Peyer's patch (tissue), 4 donors: ENCODE measurements around the gene POMT2. TPM values are rescaled to one million over a fixed set of nuclear protein-coding genes. Genes with fewer than 3 reads are reported as not detected.

Experiments used
- DNase-seq, 3 donors: peaks; one replicate each; pipeline ENCODE4 v3.0.0-alpha.2; 2017 to 2019
- H3K27ac ChIP-seq, 4 donors: fragments of 200-600 bp; sonication (generic); one replicate each; pipeline ENCODE4 v1.5.1; 2016 to 2019
- H3K27me3 ChIP-seq, 2 donors: fragments of 200-600 bp; sonication (generic); one replicate each; pipeline ENCODE4 v1.5.1; 2019
- H3K36me3 ChIP-seq, 3 donors: fragments of 200-600 bp; sonication (generic); one replicate each; pipeline ENCODE4 v1.5.1; 2016 to 2019
- H3K4me1 ChIP-seq, 4 donors: fragments of 200-600 bp; sonication (generic); one replicate each; pipeline ENCODE4 v1.5.1; 2016 to 2019
- H3K4me3 ChIP-seq, 4 donors: fragments of 200-600 bp; sonication (generic); 1 replicate in 3 of 4; 2 replicates in 1 of 4; pipeline ENCODE4 v1.5.1; 2016 to 2019; ENCODE audit warnings: mild to moderate bottlenecking in 1 of 4
- H3K9me3 ChIP-seq, 4 donors: fragments of 200-600 bp; sonication (generic); one replicate each; pipeline ENCODE4 v1.5.1; 2016 to 2019; ENCODE audit warnings: mild to moderate bottlenecking in 1 of 4
- CTCF ChIP-seq, 6 experiments: fragments of 450-650 bp in 4 of 6; fragments of 200-600 bp in 2 of 6; sonication (generic) in 1 of 6; IDR thresholded peaks; one replicate each; pipeline ENCODE4 v1.5.1; 2017 to 2019; ENCODE audit warnings: antibody characterized with exemption in 6 of 6, mild to moderate bottlenecking in 3 of 6, moderate library complexity in 1 of 6
- POLR2A ChIP-seq, 2 donors: fragments of 450-650 bp; IDR thresholded peaks; one replicate each; pipeline ENCODE4 v1.5.1; 2017; ENCODE audit warnings: antibody characterized with exemption in 2 of 2, mild to moderate bottlenecking in 2 of 2, moderate library complexity in 2 of 2
- total RNA-seq, 4 donors: library from RNA; depleted of rRNA; stranded (reverse); fragments of >200 nt; gene quantifications; one replicate each; pipeline ENCODE4 v1.1.0, GENCODE V29; 2016

Gene POMT2
- total RNA-seq, 4 donors from 2014 or later: 19.0 to 43.0 (median 31.6) TPM

GRCh38 chr14:77276295-77276935 is 44.3 kb downstream of the POMT2 start:
- no peaks in the 10 kb centered on the region for H3K4me1 ChIP-seq
- TF ChIP-seq CTCF (IDR thresholded peaks at IDR 0.05) (no peak), POLR2A (IDR thresholded peaks at IDR 0.05) (no peak)
- no peak overlapping the region for H3K27ac ChIP-seq
- DNase-seq: no peak
- H3K36me3 ChIP-seq: peaks cover 0 to 25% (median 0%) of the 10 kb centered on the region in 3 donors
- H3K27me3 ChIP-seq: peaks cover 0 to 1% of the 10 kb centered on the region in 2 donors
- no peaks in the 10 kb centered on the region for H3K9me3 ChIP-seq
- H3K4me3 ChIP-seq: no peak overlapping the region

GRCh38 chr14:77275601-77276017 is 45.1 kb downstream of the POMT2 start:
- peaks cover 0 to 9% of the 10 kb centered on the region in 2 donors for H3K27me3 ChIP-seq
- peaks cover 0 to 25% (median 0%) of the 10 kb centered on the region in 3 donors for H3K36me3 ChIP-seq
- H3K27ac ChIP-seq: no peak overlapping the region
- peaks cover 0 to 4% (median 0%) of the 10 kb centered on the region in 4 donors for H3K4me1 ChIP-seq
- H3K4me3 ChIP-seq: no peak overlapping the region
- DNase-seq: no peak
- no peaks in the 10 kb centered on the region for H3K9me3 ChIP-seq
- TF ChIP-seq CTCF (IDR thresholded peaks at IDR 0.05) (no peak), POLR2A (IDR thresholded peaks at IDR 0.05) (no peak)

- Histone ChIP-seq H3K27me3 (peaks cover 0 to 10% of the 10 kb centered on the region in 2 donors), H3K4me3 (no peak overlapping the region), H3K9me3 (no peaks in the 10 kb centered on the region), H3K4me1 (peaks cover 0 to 5% (median 0%) of the 10 kb centered on the region in 4 donors), H3K36me3 (peaks cover 0 to 21% (median 0%) of the 10 kb centered on the region in 3 donors), H3K27ac (no peak overlapping the region)
- TF ChIP-seq CTCF (IDR thresholded peaks at IDR 0.05): no peak
- no peak for TF ChIP-seq POLR2A (IDR thresholded peaks at IDR 0.05)
- DNase-seq: no peak
Measured at GRCh38 chr14:77275041-77275580, 45.6 kb downstream of the POMT2 start.

- H3K9me3 ChIP-seq: no peaks in the 10 kb centered on the region
- H3K4me3 ChIP-seq: no peak overlapping the region
- H3K4me1 ChIP-seq: peaks cover 0 to 5% (median 0%) of the 10 kb centered on the region in 4 donors
- TF ChIP-seq CTCF (IDR thresholded peaks at IDR 0.05) (no peak), POLR2A (IDR thresholded peaks at IDR 0.05) (no peak)
- no peak overlapping the region for H3K27ac ChIP-seq
- peaks cover 0 to 11% (median 0%) of the 10 kb centered on the region in 3 donors for H3K36me3 ChIP-seq
- peaks cover 0 to 10% of the 10 kb centered on the region in 2 donors for H3K27me3 ChIP-seq
- no peak for DNase-seq
Measured at GRCh38 chr14:77273796-77274195, 46.9 kb downstream of the POMT2 start.

- Histone ChIP-seq H3K36me3 (no peaks in the 10 kb centered on the region), H3K4me3 (no peak overlapping the region), H3K27ac (no peak overlapping the region), H3K4me1 (peaks cover 0 to 5% (median 0%) of the 10 kb centered on the region in 4 donors), H3K9me3 (no peaks in the 10 kb centered on the region), H3K27me3 (peaks cover 0 to 10% of the 10 kb centered on the region in 2 donors)
- no peak for DNase-seq
- no peak for TF ChIP-seq CTCF (IDR thresholded peaks at IDR 0.05)
- no peak for TF ChIP-seq POLR2A (IDR thresholded peaks at IDR 0.05)
Measured at GRCh38 chr14:77272261-77272660, 48.4 kb downstream of the POMT2 start.
